Neural cell (in vitro differentiated cells): ENCODE data around the gene MUC6. TPM values are rescaled to one million over a fixed set of nuclear protein-coding genes. Genes with fewer than 3 reads are reported as not detected.

Experiments
- H2AFZ ChIP-seq: fragments of 200-600, 300-800 bp; sonication (generic), shearing (Covaris generic); 2 replicates; pipeline ENCODE4 v1.6.0; 2014; ENCODE audit warnings: low read depth, mild to moderate bottlenecking, antibody characterized with exemption, low read length, moderate library complexity
- H3F3A ChIP-seq: fragments of 200-600 bp; shearing (Covaris generic); 2 replicates; pipeline ENCODE4 v1.6.1; 2016; ENCODE audit warnings: mild to moderate bottlenecking, moderate library complexity, mixed read lengths, antibody characterized with exemption, low read length; ENCODE audit not compliant: insufficient read depth, poor library complexity, severe bottlenecking
- H3K27ac ChIP-seq: fragments of 200-600, 300-800 bp; sonication (generic), shearing (Covaris generic); 2 replicates; pipeline ENCODE4 v1.5.1; 2014; ENCODE audit warnings: mild to moderate bottlenecking, low read length, moderate library complexity
- H3K27me3 ChIP-seq: fragments of 300-800, 200-600 bp; sonication (generic), shearing (Covaris generic); 2 replicates; pipeline ENCODE4 v1.6.0; 2014; ENCODE audit warnings: mild to moderate bottlenecking, low read depth, low read length, moderate library complexity; ENCODE audit not compliant: insufficient read depth
- H3K36me3 ChIP-seq: fragments of 300-800, 200-600 bp; sonication (generic), shearing (Covaris generic); 2 replicates; pipeline ENCODE4 v1.5.1; 2014; ENCODE audit warnings: mild to moderate bottlenecking, antibody characterized with exemption, low read length, moderate library complexity; ENCODE audit not compliant: insufficient read depth
- H3K4me2 ChIP-seq: fragments of 300-800, 200-600 bp; sonication (generic), shearing (Covaris generic); 2 replicates; pipeline ENCODE4 v1.6.0; 2014; ENCODE audit warnings: mild to moderate bottlenecking, low read length
- H3K4me3 ChIP-seq: fragments of 300-800, 200-600 bp; sonication (generic), shearing (Covaris generic); 2 replicates; pipeline ENCODE4 v1.5.1; 2014; ENCODE audit warnings: mild to moderate bottlenecking, low read length, moderate library complexity
- H3K79me2 ChIP-seq: fragments of 200-600 bp; shearing (Covaris generic); replicated peaks from 2 replicates; pipeline ENCODE4 v1.6.0; 2014; ENCODE audit warnings: mild to moderate bottlenecking, low read length, moderate library complexity; ENCODE audit not compliant: insufficient read depth
- H3K9ac ChIP-seq: fragments of 300-800, 200-600 bp; sonication (generic), shearing (Covaris generic); 2 replicates; pipeline ENCODE4 v1.6.1; 2016; ENCODE audit warnings: mild to moderate bottlenecking, low read length, mixed read lengths
- H3K9me2 ChIP-seq: fragments of 200-600 bp; shearing (Covaris generic); 2 replicates; pipeline ENCODE4 v1.6.1; 2016; ENCODE audit warnings: mild to moderate bottlenecking, low read length, mixed read lengths; ENCODE audit not compliant: insufficient read depth
- H3K9me3 ChIP-seq: fragments of 200-600, 300-800 bp; sonication (generic), shearing (Covaris generic); 2 replicates; pipeline ENCODE4 v1.6.1; 2016; ENCODE audit warnings: mild to moderate bottlenecking, mixed run types, low read length, moderate library complexity, mixed read lengths
- H4K20me1 ChIP-seq: fragments of 200-600 bp; shearing (Covaris generic); 2 replicates; pipeline ENCODE4 v1.6.1; 2016; ENCODE audit warnings: mild to moderate bottlenecking, mixed run types; ENCODE audit not compliant: insufficient read depth
- CTCF ChIP-seq: fragments of 450-650 bp; IDR thresholded peaks from 2 replicates; pipeline ENCODE4 v1.5.1; 2014; ENCODE audit warnings: antibody characterized with exemption, mild to moderate bottlenecking, moderate library complexity; ENCODE audit not compliant: poor library complexity, severe bottlenecking
- EP300 ChIP-seq: fragments of 450-650 bp; conservative IDR thresholded peaks from 2 replicates; pipeline ENCODE4 v1.6.1; 2014; ENCODE audit warnings: antibody characterized with exemption, mild to moderate bottlenecking, moderate library complexity; ENCODE audit not compliant: poor library complexity, severe bottlenecking
- EZH2 ChIP-seq: fragments of 200-600, 300-800 bp; shearing (Covaris generic), sonication (generic); IDR thresholded peaks from 2 replicates; pipeline ENCODE4 v1.6.1; 2014; ENCODE audit warnings: antibody characterized with exemption, low read length, borderline replicate concordance, mild to moderate bottlenecking; ENCODE audit not compliant: insufficient read depth, poor library complexity, severe bottlenecking
- MXI1 ChIP-seq: fragments of 450-650 bp; conservative IDR thresholded peaks from 2 replicates; pipeline ENCODE4 v1.6.1; 2014; ENCODE audit warnings: antibody characterized with exemption, mild to moderate bottlenecking; ENCODE audit not compliant: poor library complexity, severe bottlenecking
- POLR2AphosphoS5 ChIP-seq: IDR thresholded peaks from 2 replicates; pipeline ENCODE4 v1.6.1; 2012
- RAD21 ChIP-seq: fragments of 450-650 bp; conservative IDR thresholded peaks from 2 replicates; pipeline ENCODE4 v1.6.1; 2014; ENCODE audit warnings: antibody characterized with exemption, mild to moderate bottlenecking, moderate library complexity
- REST ChIP-seq: IDR thresholded peaks from 2 replicates; pipeline ENCODE4 v1.6.1; 2012; ENCODE audit warnings: borderline replicate concordance
- SMC3 ChIP-seq: fragments of 450-650 bp; conservative IDR thresholded peaks from 2 replicates; pipeline ENCODE4 v1.6.1; 2014; ENCODE audit warnings: antibody characterized with exemption, mild to moderate bottlenecking, moderate library complexity; ENCODE audit not compliant: poor library complexity
- TAF1 ChIP-seq: IDR thresholded peaks from 2 replicates; pipeline ENCODE4 v1.6.1; 2012; ENCODE audit warnings: low read depth
- polyA plus RNA-seq: library from polyadenylated mRNA; depleted of rRNA; stranded (reverse); fragments of >200 nt; gene quantifications from 2 replicates; pipeline ENCODE4 v1.2.3, GENCODE V29; 2014

The MUC6 gene
- polyA plus RNA-seq, 1 donor from 2014 or later = not detected

DNA sequence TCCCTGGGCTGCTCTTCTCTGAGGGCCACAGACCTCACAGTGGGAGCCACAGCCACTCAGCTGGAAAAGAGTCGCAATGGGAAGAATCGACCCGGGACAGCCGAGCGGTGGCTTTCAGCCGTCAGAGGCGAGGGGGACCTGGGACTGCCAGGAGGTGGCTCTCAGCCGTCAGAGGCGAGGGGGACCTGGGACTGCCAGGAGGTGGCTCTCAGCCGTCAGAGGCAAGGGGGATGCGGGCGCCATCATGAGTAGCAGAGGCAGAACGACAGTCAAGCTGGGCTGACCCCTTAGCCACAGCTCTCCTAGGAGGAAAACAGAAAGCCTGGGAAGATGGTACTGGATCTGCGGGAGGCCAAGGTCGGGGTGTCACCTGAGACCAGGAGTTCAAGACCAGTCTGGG, 23.2 kb upstream of the MUC6 start:
- Histone ChIP-seq H3K36me3 (no peaks in the 10 kb centered on the region), H4K20me1 (no peaks in the 10 kb centered on the region), H3F3A (no peaks in the 10 kb centered on the region), H3K9me3 (peaks cover 5% of the 10 kb centered on the region), H2AFZ (no peak overlapping the region), H3K4me2 (no peak overlapping the region), H3K4me3 (no peak overlapping the region), H3K27me3 (no peaks in the 10 kb centered on the region), H3K9me2 (no peaks in the 10 kb centered on the region), H3K27ac (no peak overlapping the region), H3K79me2 (no peaks in the 10 kb centered on the region), H3K9ac (no peak overlapping the region)
- TF ChIP-seq POLR2AphosphoS5 (no peak), REST (no peak), RAD21 (no peak), CTCF (no peak), TAF1 (no peak), MXI1 (no peak)

DNA sequence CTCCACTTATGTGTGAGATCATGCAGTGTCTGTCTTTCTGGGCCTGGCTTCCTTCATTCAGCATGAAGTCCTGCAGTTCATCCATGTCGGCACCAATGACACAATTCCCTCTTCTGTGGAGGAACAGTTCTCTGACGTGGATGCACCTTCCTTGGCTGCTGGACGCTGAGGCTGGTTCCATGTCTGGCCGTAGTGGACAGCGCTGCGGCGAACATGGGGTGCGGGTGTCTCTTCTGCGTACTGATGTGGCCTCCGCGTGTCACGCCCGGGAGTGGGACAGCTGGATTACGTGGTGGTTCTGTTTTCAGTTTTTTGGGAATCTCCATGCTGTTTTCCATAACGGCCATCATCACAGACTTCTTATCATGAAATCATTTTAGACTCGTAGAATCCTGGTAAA, 21.3 kb upstream of the MUC6 start:
- H3K9me3 ChIP-seq = peaks cover 5% of the 10 kb centered on the region
- no peaks in the 10 kb centered on the region for H3K27me3 ChIP-seq
- H2AFZ ChIP-seq = no peak overlapping the region
- H3K27ac ChIP-seq = no peak overlapping the region
- H3K4me2 ChIP-seq = no peak overlapping the region
- no peaks in the 10 kb centered on the region for H3F3A ChIP-seq
- H3K79me2 ChIP-seq = no peaks in the 10 kb centered on the region
- H3K9me2 ChIP-seq = no peaks in the 10 kb centered on the region
- TF ChIP-seq SMC3 = no peak
- no peak for TF ChIP-seq RAD21
- TF ChIP-seq TAF1 = no peak
- TF ChIP-seq EZH2 = no peak
- TF ChIP-seq EP300 = no peak
- no peak for TF ChIP-seq MXI1
- TF ChIP-seq CTCF = no peak
- TF ChIP-seq REST = no peak
- no peak for TF ChIP-seq POLR2AphosphoS5
- H4K20me1 ChIP-seq = no peaks in the 10 kb centered on the region
- no peak overlapping the region for H3K9ac ChIP-seq
- no peak overlapping the region for H3K4me3 ChIP-seq
- H3K36me3 ChIP-seq = no peaks in the 10 kb centered on the region
